Colonic mucosa (tissue), 4 donors: ENCODE results near the gene HOXB7. TPM values are rescaled to one million over a fixed set of nuclear protein-coding genes. Genes with fewer than 3 reads are reported as not detected.
A peak's percentile ranks its signal among the peaks of the same experiment; 100 is the strongest.

ENCODE experiments used
- DNase-seq: peaks from one replicate; pipeline ENCODE4 v3.0.0-alpha.2; 2020
- H3K27ac ChIP-seq: fragments of 200-600 bp; one replicate; pipeline ENCODE4 v1.8.0; 2021
- H3K27me3 ChIP-seq: fragments of 200-600 bp; one replicate; pipeline ENCODE4 v1.8.0; 2021
- H3K36me3 ChIP-seq: fragments of 200-600 bp; one replicate; pipeline ENCODE4 v1.8.0; 2021
- H3K4me1 ChIP-seq: fragments of 200-600 bp; one replicate; pipeline ENCODE4 v1.8.0; 2021; ENCODE audit warnings: mild to moderate bottlenecking
- H3K4me3 ChIP-seq: fragments of 200-600 bp; one replicate; pipeline ENCODE4 v1.8.0; 2021
- H3K9ac ChIP-seq, 2 donors: one replicate each; pipeline ENCODE4 v1.7.0; 2013; ENCODE audit warnings: control low read depth in 2 of 2, low read depth in 2 of 2, low read length in 2 of 2
- H3K9me3 ChIP-seq: fragments of 200-600 bp; one replicate; pipeline ENCODE4 v1.8.0; 2021
- CTCF ChIP-seq: fragments of 200-600 bp; IDR thresholded peaks from one replicate; pipeline ENCODE4 v1.8.0; 2022; ENCODE audit warnings: antibody characterized with exemption, mild to moderate bottlenecking
- intact Hi-C: fragments of 100-400 bp; cut with DNase I; formaldehyde crosslinking; loops from one replicate; pipeline ENCODE4 v1.14.1; 2022
- total RNA-seq, 2 donors: library from RNA; stranded (reverse); fragmentation: NEBNext Ultra II Directional in 1 of 2; extraction: Animal tissue kit (Norgen Biotek cat#: 25700) in 1 of 2; gene quantifications; one replicate each; pipeline ENCODE4 v1.2.1, GENCODE V29; 2021
- donor health status: healthy.
- donor health status: DM: no; HTN: no; CAD: no.
- donor health status: DM: no; HTN: no; CAD: no.

The HOXB7 gene
- total RNA-seq, 2 donors from 2014 or later, result 25.9 to 31.4 TPM

GRCh38 chr17:48582750-48583069 lies 28.1 kb downstream of the HOXB7 start:
- Histone ChIP-seq H3K27me3 (peaks cover 3% of the 10 kb centered on the region), H3K4me3 (peak overlapping the region; percentile 39), H3K9me3 (no peaks in the 10 kb centered on the region), H3K27ac (peak overlapping the region; percentile 70), H3K9ac (peak overlapping the region; percentile 5 to 67), H3K36me3 (no peaks in the 10 kb centered on the region), H3K4me1 (peaks cover 21% of the 10 kb centered on the region)
- TF ChIP-seq CTCF, result no peak
- no peak for DNase-seq
- intact Hi-C loops, result no loop called here

- H3K27me3 ChIP-seq, result peaks cover 3% of the 10 kb centered on the region
- H3K4me3 ChIP-seq, result no peak overlapping the region
- H3K27ac ChIP-seq, result peak overlapping the region; percentile 70
- TF ChIP-seq CTCF, result no peak
- no peaks in the 10 kb centered on the region for H3K9me3 ChIP-seq
- peak overlapping the region; percentile 13 to 67 for H3K9ac ChIP-seq
- no peaks in the 10 kb centered on the region for H3K36me3 ChIP-seq
- H3K4me1 ChIP-seq, result peaks cover 23% of the 10 kb centered on the region
- DNase-seq, result no peak
- intact Hi-C loops, result no loop called here
Observed at GRCh38 chr17:48579760-48580554, 30.9 kb downstream of the HOXB7 start.

GRCh38 chr17:48579471-48579759 lies 31.4 kb downstream of the HOXB7 start:
- Histone ChIP-seq H3K36me3 (no peaks in the 10 kb centered on the region), H3K9ac (peak overlapping the region; percentile 13 to 81), H3K9me3 (no peaks in the 10 kb centered on the region), H3K27me3 (peaks cover 3% of the 10 kb centered on the region), H3K4me3 (no peak overlapping the region), H3K4me1 (peaks cover 22% of the 10 kb centered on the region), H3K27ac (peak overlapping the region; percentile 70)
- DNase-seq, result no peak
- intact Hi-C loops, result no loop called here
- no peak for TF ChIP-seq CTCF

GRCh38 chr17:48578616-48579470 lies 32.0 kb downstream of the HOXB7 start:
- peaks cover 3% of the 10 kb centered on the region for H3K27me3 ChIP-seq
- intact Hi-C loops, result no loop called here
- H3K27ac ChIP-seq, result peak overlapping the region; percentile 70
- no peak for DNase-seq
- H3K9me3 ChIP-seq, result no peaks in the 10 kb centered on the region
- no peaks in the 10 kb centered on the region for H3K36me3 ChIP-seq
- peak overlapping the region; percentile 71 to 81 for H3K9ac ChIP-seq
- peaks cover 22% of the 10 kb centered on the region for H3K4me1 ChIP-seq
- no peak for TF ChIP-seq CTCF
- peak overlapping the region; percentile 35 for H3K4me3 ChIP-seq

- Histone ChIP-seq H3K27me3 (peaks cover 3% of the 10 kb centered on the region), H3K36me3 (no peaks in the 10 kb centered on the region), H3K9ac (peak within 1 kb of the TSS; percentile 71 to 81), H3K4me1 (peaks cover 22% of the 10 kb centered on the region), H3K4me3 (peak within 1 kb of the TSS; percentile 35), H3K27ac (peak within 1 kb of the TSS; percentile 70), H3K9me3 (no peaks in the 10 kb centered on the region)
- intact Hi-C loops, result no loop called here
- DNase-seq, result peak; percentile 86
- no peak for TF ChIP-seq CTCF
Observed at GRCh38 chr17:48577946-48578615, 32.7 kb downstream of the HOXB7 start, which contains the start of gene HOXB4. Gene HOXB4 (minus strand): TSS chr17:48578350. CDS start chr17:48578319, 31 bp downstream.
